HG03571 (cell line): ENCODE data around the gene CERKL.
A peak's percentile ranks its signal among the peaks of the same experiment; 100 is the strongest.

Experiments
- ATAC-seq: cut with Tn5 transposase; IDR thresholded peaks from one replicate; pipeline ENCODE4 v1.9.1; 2021; ENCODE audit not compliant: unreplicated experiment

CERKL gene

GRCh38 chr2:181578829-181579228 lies 78.1 kb downstream of the CERKL start:
- peak; percentile 60 for ATAC-seq

GRCh38 chr2:181576431-181576830 lies 80.5 kb downstream of the CERKL start:
- ATAC-seq, result no peak

- ATAC-seq, result no peak
These were observed 81.3 kb downstream of the CERKL start for GRCh38 chr2:181575650-181576025.

GRCh38 chr2:181575024-181575649 lies 81.8 kb downstream of the CERKL start:
- no peak for ATAC-seq

GRCh38 chr2:181574321-181574720 lies 82.6 kb downstream of the CERKL start:
- no peak for ATAC-seq

GRCh38 chr2:181573140-181573736 lies 83.7 kb downstream of the CERKL start:
- ATAC-seq, result no peak

- no peak for ATAC-seq
These were observed 85.9 kb downstream of the CERKL start for GRCh38 chr2:181570833-181571661.

GRCh38 chr2:181570059-181570458 lies 86.8 kb downstream of the CERKL start:
- no peak for ATAC-seq

- no peak for ATAC-seq
These were observed 90.4 kb downstream of the CERKL start for GRCh38 chr2:181566334-181567032.

- no peak for ATAC-seq
These were observed 93.7 kb downstream of the CERKL start for GRCh38 chr2:181563101-181563692.

- no peak for ATAC-seq
These were observed 98.5 kb downstream of the CERKL start for GRCh38 chr2:181558371-181558770.

GRCh38 chr2:181554061-181554830 lies 102.7 kb downstream of the CERKL start:
- ATAC-seq, result no peak

- ATAC-seq, result no peak
These were observed 103.7 kb downstream of the CERKL start for GRCh38 chr2:181553244-181553643.

GRCh38 chr2:181552808-181553207 lies 104.1 kb downstream of the CERKL start:
- ATAC-seq, result no peak

GRCh38 chr2:181546086-181546485 lies 110.8 kb downstream of the CERKL start:
- ATAC-seq, result no peak

- no peak for ATAC-seq
These were observed 114.7 kb downstream of the CERKL start for GRCh38 chr2:181542170-181542569.

- ATAC-seq, result no peak
These were observed 116.5 kb downstream of the CERKL start for GRCh38 chr2:181540421-181540820.

- ATAC-seq, result no peak
These were observed 120.2 kb downstream of the CERKL start for GRCh38 chr2:181536730-181537129.

GRCh38 chr2:181528441-181528840 lies 128.5 kb downstream of the CERKL start:
- ATAC-seq, result no peak

GRCh38 chr2:181527058-181527457 lies 129.8 kb downstream of the CERKL start:
- no peak for ATAC-seq
